ENCODE measurements around the gene SRGAP3. TPM values are rescaled to one million over a fixed set of nuclear protein-coding genes. Genes with fewer than 3 reads are reported as not detected.

SRGAP3 gene
- total RNA-seq, 1 donor from 2014 or later, result 21.4 TPM

DNA sequence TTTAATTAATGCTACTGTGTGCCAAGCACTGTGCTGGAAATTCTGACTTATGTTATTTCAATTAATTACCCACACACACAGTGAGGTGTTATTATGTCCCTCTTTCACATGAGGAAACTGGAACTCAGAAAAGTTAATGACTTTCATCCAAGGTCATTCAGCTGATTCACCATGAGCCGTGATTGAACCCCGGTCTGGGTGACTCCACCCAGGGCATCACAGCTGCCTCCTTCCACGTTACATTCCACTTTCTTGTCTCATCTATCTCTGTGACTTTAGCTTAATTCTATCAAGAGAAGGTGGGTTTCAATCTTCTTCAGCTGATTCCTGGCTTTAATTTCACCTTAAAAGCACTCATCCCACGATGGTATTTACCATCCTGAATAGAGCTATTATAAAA lies 16.3 kb downstream of the SRGAP3 start:
- H3K4me1 Mint-ChIP-seq (ENCODE audit: low read depth), result no peaks in the 10 kb centered on the region
- H3K9me3 Mint-ChIP-seq (ENCODE audit: low read depth), result no peaks in the 10 kb centered on the region
- no peak overlapping the region for H3K4me3 Mint-ChIP-seq (ENCODE audit: low read depth)
- H3K27me3 Mint-ChIP-seq, result no peaks in the 10 kb centered on the region
- H3K36me3 Mint-ChIP-seq (ENCODE audit: insufficient read depth), result peaks cover 7% of the 10 kb centered on the region
- H3K27ac Mint-ChIP-seq, result no peak overlapping the region
- TF ChIP-seq CTCF (IDR thresholded peaks at IDR 0.05; ENCODE audit: unreplicated experiment), result no peak
- DNase-seq (ENCODE audit: low spot score, unreplicated experiment), result no peak

DNA sequence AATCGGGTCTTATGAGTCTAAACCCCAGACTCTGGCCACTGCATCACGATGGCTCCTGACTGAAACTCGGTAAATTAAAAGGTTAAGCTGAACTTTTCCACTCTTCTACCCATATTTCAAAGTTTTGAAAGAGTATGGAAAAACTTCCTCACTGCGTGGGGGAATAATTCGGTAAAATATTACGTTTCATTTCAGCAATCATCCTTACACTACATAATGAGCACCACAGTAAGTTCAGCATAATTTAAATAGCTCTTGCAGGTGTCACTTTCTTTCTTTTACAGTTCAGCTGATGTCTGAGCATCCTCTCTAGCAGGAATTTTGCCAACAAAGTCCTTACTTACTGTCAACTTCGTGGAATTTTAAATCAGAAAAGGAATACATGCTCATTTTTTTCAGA lies 17.5 kb downstream of the SRGAP3 start:
- no peak for TF ChIP-seq CTCF (IDR thresholded peaks at IDR 0.05; ENCODE audit: unreplicated experiment)
- DNase-seq (ENCODE audit: low spot score, unreplicated experiment), result no peak
- H3K27ac Mint-ChIP-seq, result no peak overlapping the region
- H3K4me3 Mint-ChIP-seq (ENCODE audit: low read depth), result no peak overlapping the region
- no peaks in the 10 kb centered on the region for H3K9me3 Mint-ChIP-seq (ENCODE audit: low read depth)
- no peaks in the 10 kb centered on the region for H3K27me3 Mint-ChIP-seq
- H3K36me3 Mint-ChIP-seq (ENCODE audit: insufficient read depth), result peaks cover 7% of the 10 kb centered on the region
- H3K4me1 Mint-ChIP-seq (ENCODE audit: low read depth), result no peaks in the 10 kb centered on the region

- no peak for DNase-seq (ENCODE audit: low spot score, unreplicated experiment)
- Mint-ChIP-seq H3K27me3 (no peaks in the 10 kb centered on the region), H3K4me3 (ENCODE audit: low read depth) (no peak overlapping the region), H3K36me3 (ENCODE audit: insufficient read depth) (peaks cover 7% of the 10 kb centered on the region), H3K27ac (no peak overlapping the region), H3K4me1 (ENCODE audit: low read depth) (no peaks in the 10 kb centered on the region), H3K9me3 (ENCODE audit: low read depth) (no peaks in the 10 kb centered on the region)
- no peak for TF ChIP-seq CTCF (IDR thresholded peaks at IDR 0.05; ENCODE audit: unreplicated experiment)
Observed at GRCh38 chr3:9231471-9231870, 18.0 kb downstream of the SRGAP3 start.

- no peak for TF ChIP-seq CTCF (IDR thresholded peaks at IDR 0.05; ENCODE audit: unreplicated experiment)
- Mint-ChIP-seq H3K4me1 (ENCODE audit: low read depth) (no peaks in the 10 kb centered on the region), H3K4me3 (ENCODE audit: low read depth) (no peak overlapping the region), H3K36me3 (ENCODE audit: insufficient read depth) (peaks cover 6% of the 10 kb centered on the region), H3K27ac (no peak overlapping the region), H3K9me3 (ENCODE audit: low read depth) (no peaks in the 10 kb centered on the region), H3K27me3 (no peaks in the 10 kb centered on the region)
- no peak for DNase-seq (ENCODE audit: low spot score, unreplicated experiment)
Observed at GRCh38 chr3:9231006-9231405, 18.4 kb downstream of the SRGAP3 start.

DNA sequence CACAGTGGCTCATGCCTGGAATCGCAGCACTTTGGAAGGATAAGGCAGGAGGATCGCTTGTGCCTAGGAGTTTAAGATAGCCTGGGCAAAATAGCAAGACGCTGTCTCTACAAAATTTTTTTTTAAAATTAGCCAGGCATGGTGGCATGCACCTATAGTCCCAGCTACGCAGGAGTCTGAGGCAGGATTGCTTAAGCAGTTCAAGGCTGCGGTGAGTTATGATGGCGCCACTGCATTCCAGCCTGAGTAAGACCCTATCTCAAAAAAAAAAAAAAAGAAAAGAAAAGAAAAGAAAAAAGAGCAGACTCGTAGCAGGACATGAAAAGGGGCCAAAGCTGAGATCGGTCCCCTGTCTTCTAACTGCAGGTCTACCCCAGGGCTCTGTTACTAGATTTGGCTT lies 18.9 kb downstream of the SRGAP3 start:
- no peaks in the 10 kb centered on the region for H3K4me1 Mint-ChIP-seq (ENCODE audit: low read depth)
- no peak for TF ChIP-seq CTCF (IDR thresholded peaks at IDR 0.05; ENCODE audit: unreplicated experiment)
- no peak overlapping the region for H3K4me3 Mint-ChIP-seq (ENCODE audit: low read depth)

More for the DNA sequence above, 18.9 kb downstream of the SRGAP3 start:
- Mint-ChIP-seq H3K27ac (no peak overlapping the region), H3K9me3 (ENCODE audit: low read depth) (no peaks in the 10 kb centered on the region), H3K27me3 (no peaks in the 10 kb centered on the region), H3K36me3 (ENCODE audit: insufficient read depth) (peaks cover 4% of the 10 kb centered on the region)
- DNase-seq (ENCODE audit: low spot score, unreplicated experiment), result no peak
